HG03571 (cell line): ENCODE results near the gene OPTC.
"Not testable (repeated sequence)": the region's sequence is repeated elsewhere in the genome, so short reads cannot be mapped to it uniquely, and the experiment has no call there.

Source experiments
- ATAC-seq: cut with Tn5 transposase; IDR thresholded peaks from one replicate; pipeline ENCODE4 v1.9.1; 2021; ENCODE audit not compliant: unreplicated experiment

Gene OPTC

GRCh38 chr1:203493901-203494300 is at the start of gene OPTC:
TSS of gene OPTC (plus strand) at chr1:203494153. CDS start at chr1:203496006, 1,853 bp downstream.
- ATAC-seq = no peak

- ATAC-seq = no peak
Observed at GRCh38 chr1:203444171-203444576, 49.8 kb upstream of the OPTC start.

- ATAC-seq = no peak
Observed at GRCh38 chr1:203447151-203447550, 46.8 kb upstream of the OPTC start.

GRCh38 chr1:203447598-203447997 is 46.4 kb upstream of the OPTC start:
- ATAC-seq = not testable (repeated sequence)

GRCh38 chr1:203448521-203449061 is 45.4 kb upstream of the OPTC start:
- ATAC-seq = no peak

- ATAC-seq = no peak
Observed at GRCh38 chr1:203450001-203450400, 44.0 kb upstream of the OPTC start.

- ATAC-seq = no peak
Observed at GRCh38 chr1:203450479-203451149, 43.3 kb upstream of the OPTC start.

GRCh38 chr1:203451836-203452784 is 41.8 kb upstream of the OPTC start:
- no peak for ATAC-seq

- ATAC-seq = no peak
Observed at GRCh38 chr1:203453016-203453415, 40.9 kb upstream of the OPTC start.

GRCh38 chr1:203453616-203454015 is 40.3 kb upstream of the OPTC start:
- ATAC-seq = no peak

- ATAC-seq = no peak
Observed at GRCh38 chr1:203454986-203455471, 38.9 kb upstream of the OPTC start.

- ATAC-seq = no peak
Observed at GRCh38 chr1:203455706-203456105, 38.2 kb upstream of the OPTC start.

- no peak for ATAC-seq
Observed at GRCh38 chr1:203456577-203456976, 37.4 kb upstream of the OPTC start.

- ATAC-seq = no peak
Observed at GRCh38 chr1:203458078-203458477, 35.9 kb upstream of the OPTC start.

- no peak for ATAC-seq
Observed at GRCh38 chr1:203459671-203460201, 34.2 kb upstream of the OPTC start.

GRCh38 chr1:203461717-203462116 is 32.2 kb upstream of the OPTC start:
- no peak for ATAC-seq

GRCh38 chr1:203462143-203462542 is 31.8 kb upstream of the OPTC start:
- ATAC-seq = no peak

- no peak for ATAC-seq
Observed at GRCh38 chr1:203462878-203463277, 31.1 kb upstream of the OPTC start.

- no peak for ATAC-seq
Observed at GRCh38 chr1:203463469-203464062, 30.4 kb upstream of the OPTC start.

- no peak for ATAC-seq
Observed at GRCh38 chr1:203464226-203464625, 29.7 kb upstream of the OPTC start.

- ATAC-seq = no peak
Observed at GRCh38 chr1:203464743-203465142, 29.2 kb upstream of the OPTC start.
